Astrocyte (in vitro differentiated cells and primary cell): ENCODE measurements around the gene SPATA25. TPM values are rescaled to one million over a fixed set of nuclear protein-coding genes. Genes with fewer than 3 reads are reported as not detected.

ENCODE experiments used
- DNase-seq: peaks from one replicate; pipeline ENCODE4 v3.0.0-alpha.2; 2010; ENCODE audit warnings: low read depth
- FAIRE-seq: peaks from 2 replicates; lab custom pipeline; 2011; peaks lifted over from hg19 to GRCh38; lab: Jason Lieb, UNC
- H2AFZ ChIP-seq: 2 replicates; pipeline ENCODE4 v1.6.0; 2012; ENCODE audit warnings: low read depth, low read length, inconsistent platforms
- H3K27ac ChIP-seq: 2 replicates; pipeline ENCODE4 v1.5.1; 2011; ENCODE audit warnings: low read depth, low read length, inconsistent platforms
- H3K27me3 ChIP-seq: 2 replicates; pipeline ENCODE4 v1.6.0; 2011; ENCODE audit warnings: low read length, inconsistent platforms; ENCODE audit not compliant: insufficient read depth
- H3K36me3 ChIP-seq: 2 replicates; pipeline ENCODE4 v1.5.1; 2011; ENCODE audit warnings: low read length, inconsistent platforms; ENCODE audit not compliant: insufficient read depth
- H3K4me1 ChIP-seq: 2 replicates; pipeline ENCODE4 v1.5.1; 2011; ENCODE audit warnings: low read length, inconsistent platforms; ENCODE audit not compliant: insufficient read depth
- H3K4me2 ChIP-seq: 2 replicates; pipeline ENCODE4 v1.6.0; 2012; ENCODE audit warnings: low read length, inconsistent platforms
- H3K4me3 ChIP-seq: 2 replicates; pipeline ENCODE4 v1.5.1; 2011; ENCODE audit warnings: low read depth, mild to moderate bottlenecking, low read length, inconsistent platforms; ENCODE audit not compliant: insufficient read depth
- H3K79me2 ChIP-seq: 2 replicates; pipeline ENCODE4 v1.6.0; 2012; ENCODE audit warnings: mild to moderate bottlenecking, low read length, inconsistent platforms; ENCODE audit not compliant: insufficient read depth
- H3K9ac ChIP-seq: 2 replicates; pipeline ENCODE4 v1.6.0; 2012; ENCODE audit warnings: mild to moderate bottlenecking, low read length, inconsistent platforms
- H3K9me3 ChIP-seq: 2 replicates; pipeline ENCODE4 v1.5.1; 2012; ENCODE audit warnings: low read depth, mild to moderate bottlenecking, low read length, inconsistent platforms; ENCODE audit not compliant: insufficient read depth
- H4K20me1 ChIP-seq: 2 replicates; pipeline ENCODE4 v1.6.0; 2012; ENCODE audit warnings: low read length, inconsistent platforms; ENCODE audit not compliant: insufficient read depth
- H3K27ac Mint-ChIP-seq: one replicate; pipeline ENCODE4 v1.8.0; 2021; ENCODE audit warnings: mild to moderate bottlenecking, mixed read lengths; ENCODE audit not compliant: unreplicated experiment
- H3K27me3 Mint-ChIP-seq: one replicate; pipeline ENCODE4 v1.8.0; 2021; ENCODE audit warnings: low read depth, mixed read lengths; ENCODE audit not compliant: unreplicated experiment
- H3K36me3 Mint-ChIP-seq: one replicate; pipeline ENCODE4 v1.8.0; 2021; ENCODE audit warnings: low read depth, mixed read lengths; ENCODE audit not compliant: unreplicated experiment
- H3K4me1 Mint-ChIP-seq: one replicate; pipeline ENCODE4 v1.8.0; 2021; ENCODE audit warnings: low read depth, mixed read lengths; ENCODE audit not compliant: unreplicated experiment
- H3K4me3 Mint-ChIP-seq: one replicate; pipeline ENCODE4 v1.8.0; 2021; ENCODE audit warnings: mild to moderate bottlenecking, moderate library complexity, mixed read lengths; ENCODE audit not compliant: unreplicated experiment
- H3K9me3 Mint-ChIP-seq: one replicate; pipeline ENCODE4 v1.8.0; 2021; ENCODE audit warnings: mild to moderate bottlenecking, mixed read lengths; ENCODE audit not compliant: unreplicated experiment
- EZH2 ChIP-seq: IDR thresholded peaks from 2 replicates; pipeline ENCODE4 v1.6.1; 2012; ENCODE audit warnings: mild to moderate bottlenecking, low read length, inconsistent platforms; ENCODE audit not compliant: insufficient read depth
- total RNA-seq: library from RNA; stranded (reverse); gene quantifications from 2 replicates; pipeline ENCODE4 v1.2.1, GENCODE V29; 2021
- TF ChIP-seq, protein P1 (sequence below): IDR thresholded peaks from 2 replicates; pipeline ENCODE4 v1.5.1; 2011; ENCODE audit warnings: low read depth, mild to moderate bottlenecking, inconsistent platforms, low read length, moderate library complexity; ENCODE audit not compliant: insufficient read depth

The SPATA25 gene
- total RNA-seq, 1 donor from 2014 or later: 1.7 TPM

DNA sequence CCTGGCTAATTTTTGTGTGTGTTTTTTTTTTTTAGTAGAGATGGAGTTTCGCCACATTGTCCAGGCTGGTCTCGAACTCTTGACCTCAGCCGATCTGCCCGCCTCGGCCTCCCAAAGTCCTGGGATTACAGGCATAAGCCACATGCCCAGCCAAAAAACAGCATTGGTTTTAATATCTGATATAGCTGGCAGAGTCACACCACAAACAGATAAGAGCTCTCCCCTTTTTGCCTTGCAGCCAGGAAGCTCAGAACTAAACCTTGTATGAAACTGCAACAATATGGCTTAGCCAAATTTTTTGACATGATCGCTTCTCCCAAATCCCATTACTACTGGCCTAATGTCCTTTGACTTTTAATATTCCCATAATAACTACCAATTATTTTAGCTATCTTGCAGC is 35.1 kb downstream of the SPATA25 start:
- H3K4me1 ChIP-seq: peaks cover 11% of the 10 kb centered on the region
- H3K4me3 ChIP-seq: no peak overlapping the region
- DNase-seq: no peak
- peaks cover 24% of the 10 kb centered on the region for H3K79me2 ChIP-seq
- H3K27ac Mint-ChIP-seq: no peak overlapping the region
- H4K20me1 ChIP-seq: peaks cover 12% of the 10 kb centered on the region
- H3K4me1 Mint-ChIP-seq: no peaks in the 10 kb centered on the region
- no peak overlapping the region for H3K9ac ChIP-seq
- H3K4me3 Mint-ChIP-seq: no peak overlapping the region
- peaks cover 15% of the 10 kb centered on the region for H3K36me3 Mint-ChIP-seq
- H3K36me3 ChIP-seq: no peaks in the 10 kb centered on the region
- no peak overlapping the region for H2AFZ ChIP-seq
- FAIRE-seq: no peak
- H3K9me3 ChIP-seq: no peaks in the 10 kb centered on the region
- H3K4me2 ChIP-seq: no peak overlapping the region
- TF ChIP-seq, protein P1, sequence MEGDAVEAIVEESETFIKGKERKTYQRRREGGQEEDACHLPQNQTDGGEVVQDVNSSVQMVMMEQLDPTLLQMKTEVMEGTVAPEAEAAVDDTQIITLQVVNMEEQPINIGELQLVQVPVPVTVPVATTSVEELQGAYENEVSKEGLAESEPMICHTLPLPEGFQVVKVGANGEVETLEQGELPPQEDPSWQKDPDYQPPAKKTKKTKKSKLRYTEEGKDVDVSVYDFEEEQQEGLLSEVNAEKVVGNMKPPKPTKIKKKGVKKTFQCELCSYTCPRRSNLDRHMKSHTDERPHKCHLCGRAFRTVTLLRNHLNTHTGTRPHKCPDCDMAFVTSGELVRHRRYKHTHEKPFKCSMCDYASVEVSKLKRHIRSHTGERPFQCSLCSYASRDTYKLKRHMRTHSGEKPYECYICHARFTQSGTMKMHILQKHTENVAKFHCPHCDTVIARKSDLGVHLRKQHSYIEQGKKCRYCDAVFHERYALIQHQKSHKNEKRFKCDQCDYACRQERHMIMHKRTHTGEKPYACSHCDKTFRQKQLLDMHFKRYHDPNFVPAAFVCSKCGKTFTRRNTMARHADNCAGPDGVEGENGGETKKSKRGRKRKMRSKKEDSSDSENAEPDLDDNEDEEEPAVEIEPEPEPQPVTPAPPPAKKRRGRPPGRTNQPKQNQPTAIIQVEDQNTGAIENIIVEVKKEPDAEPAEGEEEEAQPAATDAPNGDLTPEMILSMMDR: no peak
- TF ChIP-seq EZH2: no peak
- no peaks in the 10 kb centered on the region for H3K9me3 Mint-ChIP-seq
- H3K27me3 ChIP-seq: no peaks in the 10 kb centered on the region
- no peak overlapping the region for H3K27ac ChIP-seq
- no peaks in the 10 kb centered on the region for H3K27me3 Mint-ChIP-seq

GRCh38 chr20:45851501-45851900 is 35.9 kb downstream of the SPATA25 start:
- no peaks in the 10 kb centered on the region for H3K4me1 Mint-ChIP-seq
- no peaks in the 10 kb centered on the region for H3K9me3 Mint-ChIP-seq
- H3K27me3 ChIP-seq: no peaks in the 10 kb centered on the region
- peaks cover 12% of the 10 kb centered on the region for H4K20me1 ChIP-seq
- no peak for DNase-seq
- no peak for FAIRE-seq
- H3K27me3 Mint-ChIP-seq: no peaks in the 10 kb centered on the region
- H3K4me1 ChIP-seq: peaks cover 9% of the 10 kb centered on the region
- H3K27ac Mint-ChIP-seq: no peak overlapping the region
- peaks cover 18% of the 10 kb centered on the region for H3K79me2 ChIP-seq
- H2AFZ ChIP-seq: no peak overlapping the region
- H3K4me3 ChIP-seq: no peak overlapping the region
- H3K9ac ChIP-seq: no peak overlapping the region
- no peaks in the 10 kb centered on the region for H3K9me3 ChIP-seq
- no peak overlapping the region for H3K27ac ChIP-seq
- H3K4me2 ChIP-seq: no peak overlapping the region
- H3K4me3 Mint-ChIP-seq: no peak overlapping the region
- H3K36me3 Mint-ChIP-seq: peaks cover 15% of the 10 kb centered on the region
- no peak for TF ChIP-seq EZH2
- TF ChIP-seq, protein P1: no peak
- peaks cover under 1% of the 10 kb centered on the region for H3K36me3 ChIP-seq

DNA sequence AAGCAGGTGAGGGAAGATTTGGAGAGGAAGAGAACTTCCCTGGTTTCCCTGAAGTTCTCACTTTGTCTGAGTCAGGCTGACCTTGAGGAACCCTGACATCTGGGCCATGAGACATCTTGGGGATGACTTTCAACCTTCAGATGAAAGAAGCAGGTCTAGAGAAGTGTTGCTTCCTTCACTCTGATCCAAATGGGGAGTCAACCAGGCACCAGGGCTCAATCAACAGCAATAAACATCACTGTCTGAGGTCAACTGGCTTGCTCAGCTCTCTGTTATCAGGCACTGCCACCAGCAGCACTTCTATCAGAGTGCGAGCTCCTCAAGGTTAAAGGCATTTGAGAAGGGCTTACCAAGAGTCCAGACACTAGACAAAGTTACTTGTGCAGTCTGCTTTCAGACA is 36.5 kb downstream of the SPATA25 start:
- peaks cover 3% of the 10 kb centered on the region for H3K4me1 ChIP-seq
- TF ChIP-seq EZH2: no peak
- TF ChIP-seq, protein P1: no peak
- FAIRE-seq: no peak
- H3K4me2 ChIP-seq: no peak overlapping the region
- Mint-ChIP-seq H3K27me3 (no peaks in the 10 kb centered on the region), H3K27ac (no peak overlapping the region), H3K36me3 (peaks cover 21% of the 10 kb centered on the region), H3K4me1 (no peaks in the 10 kb centered on the region), H3K9me3 (no peaks in the 10 kb centered on the region), H3K4me3 (no peak overlapping the region)
- H3K36me3 ChIP-seq: peaks cover 6% of the 10 kb centered on the region
- no peaks in the 10 kb centered on the region for H3K27me3 ChIP-seq
- no peak overlapping the region for H3K9ac ChIP-seq
- no peak overlapping the region for H3K27ac ChIP-seq
- H4K20me1 ChIP-seq: peaks cover 11% of the 10 kb centered on the region
- no peak overlapping the region for H3K4me3 ChIP-seq
- no peak overlapping the region for H2AFZ ChIP-seq
- H3K79me2 ChIP-seq: peaks cover 12% of the 10 kb centered on the region
- no peaks in the 10 kb centered on the region for H3K9me3 ChIP-seq
- no peak for DNase-seq
